Smooth muscle cell (in vitro differentiated cells): Measurements from ENCODE around the gene BLOC1S5. TPM values are rescaled to one million over a fixed set of nuclear protein-coding genes. Genes with fewer than 3 reads are reported as not detected.

Source experiments
- DNase-seq: peaks from one replicate; lab custom pipeline; 2025; ENCODE audit not compliant: unreplicated experiment; lab: John Stamatoyannopoulos, UW
- H2AFZ ChIP-seq: fragments of 200-600 bp; sonication (generic); 2 replicates; pipeline ENCODE4 v1.6.0; 2016; ENCODE audit warnings: antibody characterized with exemption, low read depth, mild to moderate bottlenecking
- H3F3A ChIP-seq: fragments of 200-600 bp; sonication (generic); 2 replicates; pipeline ENCODE4 v1.6.0; 2017; ENCODE audit warnings: antibody characterized with exemption, low read depth
- H3K27ac ChIP-seq: fragments of 200-600 bp; sonication (generic); 2 replicates; pipeline ENCODE4 v1.5.1; 2016; ENCODE audit warnings: low read depth, mild to moderate bottlenecking
- H3K27me3 ChIP-seq: fragments of 200-600 bp; sonication (generic); 2 replicates; pipeline ENCODE4 v1.6.1; 2016; ENCODE audit warnings: low read depth, mild to moderate bottlenecking
- H3K36me3 ChIP-seq: fragments of 200-600 bp; sonication (generic); 2 replicates; pipeline ENCODE4 v1.5.1; 2016; ENCODE audit warnings: low read depth
- H3K4me1 ChIP-seq: fragments of 200-600 bp; sonication (generic); 2 replicates; pipeline ENCODE4 v1.5.1; 2016; ENCODE audit warnings: low read depth
- H3K4me2 ChIP-seq: fragments of 200-600 bp; sonication (generic); 2 replicates; pipeline ENCODE4 v1.6.0; 2016; ENCODE audit warnings: mild to moderate bottlenecking
- H3K4me3 ChIP-seq: fragments of 200-600 bp; sonication (generic); 2 replicates; pipeline ENCODE4 v1.5.1; 2016; ENCODE audit warnings: mild to moderate bottlenecking
- H3K79me2 ChIP-seq: fragments of 200-600 bp; sonication (generic); 2 replicates; pipeline ENCODE4 v1.6.0; 2016; ENCODE audit warnings: low read depth, mild to moderate bottlenecking
- H3K9ac ChIP-seq: fragments of 200-600 bp; sonication (generic); 2 replicates; pipeline ENCODE4 v1.6.0; 2016; ENCODE audit warnings: low read depth
- H3K9me3 ChIP-seq: fragments of 200-600 bp; sonication (generic); replicated peaks from 2 replicates; pipeline ENCODE4 v1.5.1; 2016; ENCODE audit warnings: low read depth
- H4K20me1 ChIP-seq: fragments of 200-600 bp; sonication (generic); 2 replicates; pipeline ENCODE4 v1.6.0; 2016; ENCODE audit warnings: low read depth
- CTCF ChIP-seq: fragments of 200-600 bp; sonication (generic); IDR thresholded peaks from 2 replicates; pipeline ENCODE4 v1.5.1; 2017; ENCODE audit warnings: borderline replicate concordance, mild to moderate bottlenecking, antibody characterized with exemption; ENCODE audit not compliant: insufficient read depth, poor library complexity, severe bottlenecking
- WGBS: methylation state at CpG from one replicate; pipeline ENCODE4 v1.1.7; 2016; ENCODE audit warnings: low lambda C conversion rate; 5-methylcytosine and 5-hydroxymethylcytosine counted together
- polyA plus RNA-seq: library from polyadenylated mRNA; unstranded; fragments of >200 nt; fragmentation: Nextera tagmentation; extraction: Ambion mirVana; gene quantifications from 2 replicates; pipeline ENCODE4 v1.2.1, GENCODE V29; 2016
- total RNA-seq: library from RNA; depleted of rRNA; stranded (reverse); fragments of >200 nt; gene quantifications from 2 replicates; pipeline ENCODE4 v1.2.3, GENCODE V29; 2014

BLOC1S5 gene
- total and polyA plus RNA-seq, 2 experiments from 2014 or later: 10.7 to 13.7 TPM

- H3K36me3 ChIP-seq: no peaks in the 10 kb centered on the region
- H3K27me3 ChIP-seq: no peaks in the 10 kb centered on the region
- WGBS: 83% methylated on average over 4 of the region's 4 CpGs
- peak overlapping the region; percentile 10 for H3K27ac ChIP-seq
- H3K9me3 ChIP-seq: no peaks in the 10 kb centered on the region
- peaks cover 2% of the 10 kb centered on the region for H4K20me1 ChIP-seq
- peaks cover 5% of the 10 kb centered on the region for H3F3A ChIP-seq
- no peaks in the 10 kb centered on the region for H3K79me2 ChIP-seq
- H3K9ac ChIP-seq: no peak overlapping the region
- no peak overlapping the region for H2AFZ ChIP-seq
- peaks cover 6% of the 10 kb centered on the region for H3K4me1 ChIP-seq
- DNase-seq: no peak
- TF ChIP-seq CTCF: no peak
- H3K4me2 ChIP-seq: no peak overlapping the region
- H3K4me3 ChIP-seq: no peak overlapping the region
Observed at GRCh38 chr6:8080362-8081151, 16.4 kb upstream of the BLOC1S5 start.

GRCh38 chr6:8079126-8079525, 14.9 kb upstream of the BLOC1S5 start:
- H3K27me3 ChIP-seq: no peaks in the 10 kb centered on the region
- H3K79me2 ChIP-seq: no peaks in the 10 kb centered on the region
- DNase-seq: no peak
- no peaks in the 10 kb centered on the region for H3K9me3 ChIP-seq
- H3F3A ChIP-seq: peaks cover 5% of the 10 kb centered on the region
- no peak overlapping the region for H3K4me3 ChIP-seq
- no peak overlapping the region for H3K9ac ChIP-seq
- peaks cover 6% of the 10 kb centered on the region for H3K4me1 ChIP-seq
- no peaks in the 10 kb centered on the region for H4K20me1 ChIP-seq
- no peak overlapping the region for H3K27ac ChIP-seq
- no peak overlapping the region for H2AFZ ChIP-seq
- no peak overlapping the region for H3K4me2 ChIP-seq
- WGBS: 98% methylated on average over 2 of the region's 2 CpGs
- no peaks in the 10 kb centered on the region for H3K36me3 ChIP-seq
- TF ChIP-seq CTCF: no peak

GRCh38 chr6:8077991-8078390, 13.8 kb upstream of the BLOC1S5 start:
- no peak overlapping the region for H2AFZ ChIP-seq
- no peak overlapping the region for H3K4me3 ChIP-seq
- no peak for TF ChIP-seq CTCF
- H3K4me2 ChIP-seq: no peak overlapping the region
- H3K79me2 ChIP-seq: no peaks in the 10 kb centered on the region
- H3K27me3 ChIP-seq: no peaks in the 10 kb centered on the region
- 96% methylated on average over 2 of the region's 2 CpGs for WGBS
- H3K36me3 ChIP-seq: no peaks in the 10 kb centered on the region
- no peak for DNase-seq
- no peak overlapping the region for H3K27ac ChIP-seq
- H3K4me1 ChIP-seq: peaks cover under 1% of the 10 kb centered on the region
- no peaks in the 10 kb centered on the region for H4K20me1 ChIP-seq
- H3F3A ChIP-seq: peaks cover 4% of the 10 kb centered on the region
- H3K9ac ChIP-seq: no peak overlapping the region
- no peaks in the 10 kb centered on the region for H3K9me3 ChIP-seq

GRCh38 chr6:8075704-8076103, 11.5 kb upstream of the BLOC1S5 start:
- Histone ChIP-seq H3K36me3 (no peaks in the 10 kb centered on the region), H3K9ac (no peak overlapping the region), H3K27me3 (no peaks in the 10 kb centered on the region), H3K4me2 (no peak overlapping the region), H3K4me1 (no peaks in the 10 kb centered on the region), H3K27ac (no peak overlapping the region), H3F3A (no peaks in the 10 kb centered on the region), H4K20me1 (no peaks in the 10 kb centered on the region), H2AFZ (no peak overlapping the region), H3K4me3 (no peak overlapping the region), H3K79me2 (no peaks in the 10 kb centered on the region), H3K9me3 (no peaks in the 10 kb centered on the region)
- no peak for TF ChIP-seq CTCF
- WGBS: 95% methylated on average over 3 of the region's 3 CpGs
- no peak for DNase-seq
